COLO668 (cell line): ENCODE data around the gene P2RX3.

Experiments
- DNase-seq: peaks from one replicate; lab custom pipeline; 2025; ENCODE audit not compliant: unreplicated experiment; lab: John Stamatoyannopoulos, UW

P2RX3 gene

GRCh38 chr11:57417056-57417455 lies 78.9 kb downstream of the P2RX3 start:
- no peak for DNase-seq

GRCh38 chr11:57418131-57418530 lies 80.0 kb downstream of the P2RX3 start:
- no peak for DNase-seq

- DNase-seq, result no peak
Measured at GRCh38 chr11:57419146-57419545, 81.0 kb downstream of the P2RX3 start.

- DNase-seq, result no peak
Measured at GRCh38 chr11:57421066-57421465, 82.9 kb downstream of the P2RX3 start.

- no peak for DNase-seq
Measured at GRCh38 chr11:57421805-57422204, 83.7 kb downstream of the P2RX3 start.
